ENCODE measurements around the gene CCDC89. TPM values are rescaled to one million over a fixed set of nuclear protein-coding genes. Genes with fewer than 3 reads are reported as not detected.
A peak's percentile ranks its signal among the peaks of the same experiment; 100 is the strongest.

CCDC89 gene
- total RNA-seq, 1 donor from 2014 or later = 2.0 TPM

DNA sequence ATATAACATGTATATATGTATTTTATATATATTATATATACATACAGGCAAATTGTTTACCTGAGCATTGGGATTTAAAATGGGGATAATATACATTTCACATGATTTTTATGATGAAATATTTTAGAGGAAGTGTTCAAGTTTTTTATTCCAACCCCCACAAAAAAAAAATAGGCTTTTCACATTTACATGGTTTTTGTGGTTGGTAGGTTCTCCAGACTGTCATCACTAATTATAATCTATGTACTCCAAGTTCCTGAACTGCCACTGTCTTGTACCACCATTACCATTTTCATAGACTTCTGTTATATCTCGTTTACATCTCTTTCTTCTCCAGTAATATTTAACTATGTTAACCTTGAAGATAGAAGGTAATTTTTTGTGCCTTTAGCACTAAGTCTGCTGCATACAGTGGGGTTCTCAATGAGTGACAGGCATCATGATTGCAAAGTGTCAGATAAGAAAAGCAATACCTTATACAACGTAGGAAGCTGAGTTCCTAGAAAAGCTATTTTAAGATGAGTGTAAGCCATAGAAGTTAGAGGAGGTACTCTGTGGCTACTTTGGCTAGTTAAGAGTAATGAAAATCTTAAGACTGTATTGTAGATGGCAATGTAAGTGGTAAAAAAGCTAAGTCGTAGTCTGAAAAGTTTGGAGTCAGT is 33.1 kb downstream of the CCDC89 start:
- DNase-seq (ENCODE audit: low read depth) = no peak
- Histone ChIP-seq H3K36me3 (ENCODE audit: control insufficient read depth, insufficient read depth, low read length) (no peaks in the 10 kb centered on the region), H3K27me3 (ENCODE audit: control insufficient read depth, insufficient read depth, low read length) (no peaks in the 10 kb centered on the region), H3K4me3 (ENCODE audit: low read depth, low read length) (no peak overlapping the region)
- TF ChIP-seq, protein P1, sequence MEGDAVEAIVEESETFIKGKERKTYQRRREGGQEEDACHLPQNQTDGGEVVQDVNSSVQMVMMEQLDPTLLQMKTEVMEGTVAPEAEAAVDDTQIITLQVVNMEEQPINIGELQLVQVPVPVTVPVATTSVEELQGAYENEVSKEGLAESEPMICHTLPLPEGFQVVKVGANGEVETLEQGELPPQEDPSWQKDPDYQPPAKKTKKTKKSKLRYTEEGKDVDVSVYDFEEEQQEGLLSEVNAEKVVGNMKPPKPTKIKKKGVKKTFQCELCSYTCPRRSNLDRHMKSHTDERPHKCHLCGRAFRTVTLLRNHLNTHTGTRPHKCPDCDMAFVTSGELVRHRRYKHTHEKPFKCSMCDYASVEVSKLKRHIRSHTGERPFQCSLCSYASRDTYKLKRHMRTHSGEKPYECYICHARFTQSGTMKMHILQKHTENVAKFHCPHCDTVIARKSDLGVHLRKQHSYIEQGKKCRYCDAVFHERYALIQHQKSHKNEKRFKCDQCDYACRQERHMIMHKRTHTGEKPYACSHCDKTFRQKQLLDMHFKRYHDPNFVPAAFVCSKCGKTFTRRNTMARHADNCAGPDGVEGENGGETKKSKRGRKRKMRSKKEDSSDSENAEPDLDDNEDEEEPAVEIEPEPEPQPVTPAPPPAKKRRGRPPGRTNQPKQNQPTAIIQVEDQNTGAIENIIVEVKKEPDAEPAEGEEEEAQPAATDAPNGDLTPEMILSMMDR (IDR thresholded peaks at IDR 0.05; ENCODE audit: insufficient read depth, low read length, poor library complexity, severe bottlenecking) = no peak

DNA sequence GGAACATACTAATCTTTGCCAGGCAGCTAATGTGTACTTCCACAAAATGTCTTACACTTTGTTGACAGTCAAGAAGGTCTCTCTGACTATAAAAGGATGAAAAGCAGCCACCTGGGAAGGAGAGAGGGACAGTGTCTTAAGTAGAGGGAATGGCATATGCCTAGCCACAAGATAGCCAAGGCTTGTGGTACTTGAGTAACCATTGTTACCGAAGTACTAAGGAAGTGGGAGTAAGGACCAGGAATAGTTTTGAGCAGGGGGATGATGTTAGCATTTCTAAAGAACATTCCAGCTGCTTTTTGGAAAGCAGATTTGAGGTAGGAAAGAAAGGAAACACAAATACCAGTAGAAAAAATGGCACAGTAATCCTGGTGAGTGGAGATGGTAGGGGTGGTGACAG is 34.9 kb downstream of the CCDC89 start:
- Histone ChIP-seq H3K27me3 (ENCODE audit: control insufficient read depth, insufficient read depth, low read length) (no peaks in the 10 kb centered on the region), H3K4me3 (ENCODE audit: low read depth, low read length) (no peak overlapping the region), H3K36me3 (ENCODE audit: control insufficient read depth, insufficient read depth, low read length) (no peaks in the 10 kb centered on the region)
- TF ChIP-seq, protein P1 (IDR thresholded peaks at IDR 0.05; ENCODE audit: insufficient read depth, low read length, poor library complexity, severe bottlenecking) = no peak
- no peak for DNase-seq (ENCODE audit: low read depth)

- no peak for DNase-seq (ENCODE audit: low read depth)
- Histone ChIP-seq H3K27me3 (ENCODE audit: control insufficient read depth, insufficient read depth, low read length) (no peaks in the 10 kb centered on the region), H3K36me3 (ENCODE audit: control insufficient read depth, insufficient read depth, low read length) (no peaks in the 10 kb centered on the region), H3K4me3 (ENCODE audit: low read depth, low read length) (peak within 1 kb of the TSS; percentile 77)
- TF ChIP-seq, protein P1 (IDR thresholded peaks at IDR 0.05; ENCODE audit: insufficient read depth, low read length, poor library complexity, severe bottlenecking) = no peak
These were observed 38.2 kb downstream of the CCDC89 start, which contains the start of gene TMEM126A for GRCh38 chr11:85647604-85648299. TMEM126A (plus strand) TSS chr11:85647967; CDS start chr11:85650256, 2,289 bp downstream.

GRCh38 chr11:85647078-85647477 is 38.9 kb downstream of the CCDC89 start:
- no peaks in the 10 kb centered on the region for H3K36me3 ChIP-seq (ENCODE audit: control insufficient read depth, insufficient read depth, low read length)
- H3K27me3 ChIP-seq (ENCODE audit: control insufficient read depth, insufficient read depth, low read length) = no peaks in the 10 kb centered on the region
- H3K4me3 ChIP-seq (ENCODE audit: low read depth, low read length) = peak overlapping the region; percentile 77
- DNase-seq (ENCODE audit: low read depth) = no peak
- TF ChIP-seq, protein P1 (IDR thresholded peaks at IDR 0.05; ENCODE audit: insufficient read depth, low read length, poor library complexity, severe bottlenecking) = no peak

DNA sequence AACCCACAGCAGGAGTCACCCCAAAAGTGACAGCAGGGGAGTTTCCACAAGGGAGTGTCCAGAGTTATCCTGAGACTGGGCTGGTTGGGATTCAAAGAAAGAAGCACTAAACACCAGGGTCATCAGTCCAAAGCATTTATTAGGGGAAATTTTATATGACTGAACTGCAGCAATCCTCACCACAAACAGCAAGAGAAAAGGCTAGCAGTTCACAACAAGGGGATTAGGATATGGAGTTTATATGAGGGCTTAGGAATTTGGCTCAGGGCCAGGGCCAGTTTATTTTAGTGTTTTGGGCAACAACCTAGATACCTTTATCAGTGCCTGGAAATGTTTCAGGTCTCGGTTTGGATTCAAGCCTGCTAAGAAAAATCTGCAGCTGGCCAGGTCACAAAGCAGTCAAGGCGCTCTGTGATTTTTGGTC is 42.8 kb downstream of the CCDC89 start:
- TF ChIP-seq, protein P1 (IDR thresholded peaks at IDR 0.05; ENCODE audit: insufficient read depth, low read length, poor library complexity, severe bottlenecking) = no peak
- no peak for DNase-seq (ENCODE audit: low read depth)

More for the DNA sequence above, 42.8 kb downstream of the CCDC89 start:
- Histone ChIP-seq H3K27me3 (ENCODE audit: control insufficient read depth, insufficient read depth, low read length) (no peaks in the 10 kb centered on the region), H3K36me3 (ENCODE audit: control insufficient read depth, insufficient read depth, low read length) (no peaks in the 10 kb centered on the region), H3K4me3 (ENCODE audit: low read depth, low read length) (no peak overlapping the region)
